Upper lobe of left lung (tissue), 6 donors: ENCODE data around the gene SLC4A3. TPM values are rescaled to one million over a fixed set of nuclear protein-coding genes. Genes with fewer than 3 reads are reported as not detected.
A peak's percentile ranks its signal among the peaks of the same experiment; 100 is the strongest.

Experiments
- ATAC-seq, 2 donors: fragments of 200-7000 bp; cut with Tn5 transposase; one replicate each; pipeline ENCODE4 v1.9.1; 2022; ENCODE audit warnings: mild to moderate bottlenecking in 2 of 2, moderate library complexity in 2 of 2; ENCODE audit not compliant: low FRiP score in 2 of 2
- DNase-seq, 2 donors: peaks; one replicate each; pipeline ENCODE4 v3.0.0-alpha.2; 2019 to 2020
- H3K27ac ChIP-seq, 4 donors: fragments of 200-600 bp; sonication (generic); one replicate each; pipeline ENCODE4 v1.5.1; 2016 to 2019
- H3K27me3 ChIP-seq, 4 donors: fragments of 200-600 bp; sonication (generic); one replicate each; pipeline ENCODE4 v1.5.1; 2017 to 2019
- H3K36me3 ChIP-seq, 4 donors: fragments of 200-600 bp; sonication (generic); one replicate each; pipeline ENCODE4 v1.5.1; 2016 to 2019
- H3K4me1 ChIP-seq, 4 donors: fragments of 200-600 bp; sonication (generic); one replicate each; pipeline ENCODE4 v1.5.1; 2018 to 2019
- H3K4me3 ChIP-seq, 4 donors: fragments of 200-600 bp; sonication (generic); one replicate each; pipeline ENCODE4 v1.5.1; 2017 to 2019; ENCODE audit warnings: mild to moderate bottlenecking in 2 of 4, moderate library complexity in 1 of 4
- H3K9me3 ChIP-seq, 4 donors: fragments of 200-600 bp; sonication (generic); one replicate each; pipeline ENCODE4 v1.5.1; 2018 to 2019
- EP300 ChIP-seq, 4 donors: sonication (generic); formaldehyde crosslinking; IDR thresholded peaks; one replicate each; pipeline ENCODE4 v1.5.1; 2017; ENCODE audit warnings: antibody characterized with exemption in 4 of 4, control low read depth in 2 of 4
- WGBS, 2 donors: methylation state at CpG; one replicate each; pipeline ENCODE4 v1.1.5; 2017 to 2018; 5-methylcytosine and 5-hydroxymethylcytosine counted together
- small RNA-seq, 4 donors: library from RNA; depleted of rRNA; stranded (forward); fragments of <200 nt; gene quantifications; one replicate each; pipeline ENCODE3, GENCODE V24; 2016
- total RNA-seq, 6 donors: library from RNA; depleted of rRNA in 4 of 6; stranded (reverse); fragments of >200 nt in 4 of 6; gene quantifications; one replicate each; pipeline versions ENCODE4 v1.1.0 to v1.2.1, GENCODE V29; 2016 to 2021
- TF ChIP-seq, protein P1 (sequence below), 6 experiments: fragments of 450-650 bp in 4 of 6; fragments of 200-600 bp in 2 of 6; sonication (generic) in 2 of 6; IDR thresholded peaks; one replicate each; pipeline ENCODE4 v1.5.1; 2016 to 2019; ENCODE audit warnings: antibody characterized with exemption in 6 of 6
- donor health status: DM: no; HTN: no; CAD: no; lungs with moderate emphysema.
- donor health status: DM: no; HTN: yes; CAD: no; lungs with severe emphysema.

The SLC4A3 gene
- total RNA-seq, 6 donors from 2014 or later, result 0.30 to 14.7 (median 2.1) TPM

DNA sequence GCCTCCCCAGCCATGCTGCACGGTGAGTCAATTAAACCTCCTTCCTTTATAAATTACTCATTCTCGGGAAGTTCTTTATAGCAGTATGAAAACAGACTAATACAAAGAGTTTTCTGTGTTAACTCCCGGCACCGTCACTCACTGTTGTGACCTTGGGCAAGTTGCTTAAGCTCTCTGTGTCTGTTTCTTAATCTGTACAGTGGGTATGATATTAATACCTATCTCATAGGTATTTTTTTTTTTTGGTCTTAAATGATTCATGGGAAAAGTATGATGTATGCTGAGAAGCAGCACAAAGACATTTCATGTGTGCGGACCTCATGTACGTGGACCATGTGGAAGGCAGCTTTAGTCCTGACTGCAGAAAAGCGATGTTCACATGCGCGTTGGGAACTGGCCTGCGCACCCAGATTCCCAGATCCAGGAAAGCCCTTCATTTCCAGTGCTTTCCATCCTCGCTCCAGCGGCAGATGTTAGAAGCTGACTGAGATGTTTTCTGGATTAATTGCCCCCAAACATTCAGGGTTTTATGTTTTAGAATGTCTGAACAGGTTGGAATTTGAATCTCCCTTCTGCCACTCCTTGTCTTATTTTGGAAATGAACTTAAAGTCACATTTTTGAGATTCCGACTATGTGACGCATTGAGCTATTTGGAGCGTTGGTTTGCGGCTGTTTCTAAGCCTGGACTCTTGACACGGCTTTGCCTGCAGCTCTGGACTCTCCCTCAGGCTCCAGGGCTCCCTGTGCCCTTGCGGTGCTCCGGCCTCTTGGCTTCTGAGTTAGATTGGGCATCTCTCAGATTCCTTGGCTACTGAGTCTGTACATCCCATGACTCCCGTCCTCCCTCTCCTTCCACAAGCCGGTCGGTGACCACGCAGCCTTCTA, 61.4 kb downstream of the SLC4A3 start:
- peak; percentile 41 to 61 for ATAC-seq
- Histone ChIP-seq H3K9me3 (no peaks in the 10 kb centered on the region), H3K27ac (peak overlapping the region in 1 of 4 donors; percentile 44), H3K4me1 (no peaks in the 10 kb centered on the region), H3K36me3 (no peaks in the 10 kb centered on the region), H3K4me3 (no peak overlapping the region), H3K27me3 (no peaks in the 10 kb centered on the region)
- 68 to 72% methylated on average over 23 of the region's 23 CpGs for WGBS, 2 donors
- no peak for DNase-seq
- TF ChIP-seq, protein P1, sequence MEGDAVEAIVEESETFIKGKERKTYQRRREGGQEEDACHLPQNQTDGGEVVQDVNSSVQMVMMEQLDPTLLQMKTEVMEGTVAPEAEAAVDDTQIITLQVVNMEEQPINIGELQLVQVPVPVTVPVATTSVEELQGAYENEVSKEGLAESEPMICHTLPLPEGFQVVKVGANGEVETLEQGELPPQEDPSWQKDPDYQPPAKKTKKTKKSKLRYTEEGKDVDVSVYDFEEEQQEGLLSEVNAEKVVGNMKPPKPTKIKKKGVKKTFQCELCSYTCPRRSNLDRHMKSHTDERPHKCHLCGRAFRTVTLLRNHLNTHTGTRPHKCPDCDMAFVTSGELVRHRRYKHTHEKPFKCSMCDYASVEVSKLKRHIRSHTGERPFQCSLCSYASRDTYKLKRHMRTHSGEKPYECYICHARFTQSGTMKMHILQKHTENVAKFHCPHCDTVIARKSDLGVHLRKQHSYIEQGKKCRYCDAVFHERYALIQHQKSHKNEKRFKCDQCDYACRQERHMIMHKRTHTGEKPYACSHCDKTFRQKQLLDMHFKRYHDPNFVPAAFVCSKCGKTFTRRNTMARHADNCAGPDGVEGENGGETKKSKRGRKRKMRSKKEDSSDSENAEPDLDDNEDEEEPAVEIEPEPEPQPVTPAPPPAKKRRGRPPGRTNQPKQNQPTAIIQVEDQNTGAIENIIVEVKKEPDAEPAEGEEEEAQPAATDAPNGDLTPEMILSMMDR (IDR thresholded peaks at IDR 0.05), result no peak
- no peak for TF ChIP-seq EP300 (IDR thresholded peaks at IDR 0.05)

DNA sequence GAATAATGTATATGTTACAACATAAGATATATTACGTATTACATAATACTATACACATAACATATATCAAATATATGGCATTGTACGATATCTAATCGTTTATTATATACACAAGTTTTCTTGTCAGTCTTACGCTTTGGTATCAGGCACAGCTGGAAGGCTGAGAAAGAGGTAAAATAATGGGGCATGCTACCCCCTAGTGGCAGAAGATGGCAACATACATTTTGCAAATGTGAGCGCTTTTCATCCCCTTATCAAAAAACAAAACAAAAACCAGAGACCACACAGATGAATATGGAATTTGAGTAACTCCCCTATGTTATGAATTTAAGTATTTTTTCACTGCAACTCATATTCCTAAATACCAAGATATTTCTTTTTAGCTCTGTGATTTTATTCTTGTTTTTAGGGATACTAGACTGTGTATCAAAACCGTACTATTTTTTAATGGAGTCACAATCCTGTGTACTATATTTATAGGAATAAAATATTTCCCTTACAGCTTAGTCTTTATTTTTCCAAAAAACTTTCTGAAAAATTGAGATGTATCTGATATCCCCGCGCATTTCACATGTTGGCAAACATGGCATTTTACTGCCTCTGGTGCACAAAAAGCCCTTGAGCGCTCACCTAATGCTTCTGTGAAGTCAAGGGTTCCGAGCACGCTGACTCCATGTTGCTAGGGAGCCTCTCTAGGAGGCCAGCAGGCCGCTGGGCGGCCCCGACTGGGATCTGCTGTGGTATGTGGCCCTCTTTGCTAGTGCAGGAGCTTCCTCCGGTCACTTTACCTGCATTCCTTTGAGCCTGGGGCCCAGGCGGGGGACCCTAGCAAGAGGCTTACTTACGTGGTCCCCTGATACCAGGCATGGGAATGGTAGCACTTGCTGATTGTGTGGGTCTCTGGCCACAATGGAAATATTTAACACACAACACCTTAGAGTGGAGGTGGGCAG, 62.5 kb downstream of the SLC4A3 start:
- H3K4me1 ChIP-seq, result no peaks in the 10 kb centered on the region
- TF ChIP-seq, protein P1 (IDR thresholded peaks at IDR 0.05), result peak; percentile 53 to 79 (median 62)
- TF ChIP-seq EP300 (IDR thresholded peaks at IDR 0.05), result no peak
- H3K27ac ChIP-seq, result no peak overlapping the region
- DNase-seq (peak; percentile 33 to 54), ATAC-seq (peak in 1 of 2 donors; percentile 74)
- no peak overlapping the region for H3K4me3 ChIP-seq
- H3K27me3 ChIP-seq, result no peaks in the 10 kb centered on the region
- H3K36me3 ChIP-seq, result no peaks in the 10 kb centered on the region
- no peaks in the 10 kb centered on the region for H3K9me3 ChIP-seq
- 30 to 42% methylated on average over 17 of the region's 17 CpGs for WGBS, 2 donors

DNA sequence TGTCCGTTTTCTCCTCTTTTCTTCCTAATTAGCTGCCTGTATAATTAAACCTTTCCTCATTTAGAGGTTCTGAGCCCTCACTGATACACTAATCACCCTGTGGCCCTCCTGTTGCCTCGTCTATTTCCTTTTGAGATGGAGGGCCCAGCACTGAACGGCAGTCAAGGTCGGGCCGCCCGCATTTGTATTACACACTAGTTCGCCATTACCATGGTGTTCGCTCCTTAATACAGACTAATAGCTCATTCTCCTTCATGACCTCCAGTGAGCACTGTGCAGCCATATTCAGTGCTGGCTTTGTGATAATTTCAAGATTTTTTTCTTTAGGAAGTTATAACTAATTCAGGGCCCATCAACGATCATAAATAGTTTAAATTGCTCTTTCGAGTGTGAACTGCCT, 64.1 kb downstream of the SLC4A3 start:
- Histone ChIP-seq H3K36me3 (no peaks in the 10 kb centered on the region), H3K4me1 (no peaks in the 10 kb centered on the region), H3K9me3 (no peaks in the 10 kb centered on the region), H3K27ac (no peak overlapping the region), H3K27me3 (no peaks in the 10 kb centered on the region), H3K4me3 (no peak overlapping the region)
- DNase-seq (no peak), ATAC-seq (no peak)
- TF ChIP-seq, protein P1 (IDR thresholded peaks at IDR 0.05), result no peak
- 77 to 82% methylated on average over 10 of the region's 10 CpGs for WGBS, 2 donors

Small RNAs within 50 kb of the gene (small RNA-seq; reads per million reads assigned to genes)
- 0 to 0.14 (median 0.05) reads per million in 4 donors for gene RN7SKP213

Other genes starting within 250 kb of the SLC4A3 start
- gene DNPEP, start 239.7 kb upstream of the SLC4A3 start, total RNA-seq, result 100 to 1,000 TPM in 1 of 6 donors, 10 to 100 TPM in 5; 31.9 to 141 (median 75.1) TPM
- 100 to 1,000 TPM in 2 of 6 donors, 10 to 100 TPM in 4; 39.7 to 299 (median 70.8) TPM for gene DES, start 209.3 kb upstream of the SLC4A3 start, total RNA-seq
- 1 to 10 TPM; 2.3 to 8.9 (median 4.9) TPM for gene SPEG, start 192.8 kb upstream of the SLC4A3 start, total RNA-seq
- gene GMPPA, start 128.7 kb upstream of the SLC4A3 start, total RNA-seq, result 10 to 100 TPM; 20.8 to 38.5 (median 24.9) TPM
- under 1 TPM in 3 of 6 donors, not detected in 3; 0.20 to 0.34 (median 0.29) TPM for gene ASIC4, start 113.1 kb upstream of the SLC4A3 start, total RNA-seq
- gene CHPF, start 83.8 kb upstream of the SLC4A3 start, total RNA-seq, result 100 to 1,000 TPM in 2 of 6 donors, 10 to 100 TPM in 4; 41.9 to 125 (median 60.2) TPM
- gene TMEM198, start 83.6 kb upstream of the SLC4A3 start, total RNA-seq, result 10 to 100 TPM in 1 of 6 donors, 1 to 10 TPM in 5; 1.9 to 12.6 (median 4.2) TPM
- 100 to 1,000 TPM in 2 of 6 donors, 10 to 100 TPM in 4; 38.2 to 303 (median 67.4) TPM for gene OBSL1, start 56.1 kb upstream of the SLC4A3 start, total RNA-seq
- gene INHA, start 55.3 kb upstream of the SLC4A3 start, total RNA-seq, result 1 to 10 TPM in 1 of 6 donors, under 1 TPM in 2, not detected in 3; 0.24 to 7.3 (median 0.43) TPM
- gene STK11IP, start 29.8 kb upstream of the SLC4A3 start, total RNA-seq, result 10 to 100 TPM; 16.0 to 77.5 (median 35.6) TPM